Measurements from ENCODE around the gene BAZ1B. TPM values are rescaled to one million over a fixed set of nuclear protein-coding genes. Genes with fewer than 3 reads are reported as not detected.

Gene BAZ1B, protein sequence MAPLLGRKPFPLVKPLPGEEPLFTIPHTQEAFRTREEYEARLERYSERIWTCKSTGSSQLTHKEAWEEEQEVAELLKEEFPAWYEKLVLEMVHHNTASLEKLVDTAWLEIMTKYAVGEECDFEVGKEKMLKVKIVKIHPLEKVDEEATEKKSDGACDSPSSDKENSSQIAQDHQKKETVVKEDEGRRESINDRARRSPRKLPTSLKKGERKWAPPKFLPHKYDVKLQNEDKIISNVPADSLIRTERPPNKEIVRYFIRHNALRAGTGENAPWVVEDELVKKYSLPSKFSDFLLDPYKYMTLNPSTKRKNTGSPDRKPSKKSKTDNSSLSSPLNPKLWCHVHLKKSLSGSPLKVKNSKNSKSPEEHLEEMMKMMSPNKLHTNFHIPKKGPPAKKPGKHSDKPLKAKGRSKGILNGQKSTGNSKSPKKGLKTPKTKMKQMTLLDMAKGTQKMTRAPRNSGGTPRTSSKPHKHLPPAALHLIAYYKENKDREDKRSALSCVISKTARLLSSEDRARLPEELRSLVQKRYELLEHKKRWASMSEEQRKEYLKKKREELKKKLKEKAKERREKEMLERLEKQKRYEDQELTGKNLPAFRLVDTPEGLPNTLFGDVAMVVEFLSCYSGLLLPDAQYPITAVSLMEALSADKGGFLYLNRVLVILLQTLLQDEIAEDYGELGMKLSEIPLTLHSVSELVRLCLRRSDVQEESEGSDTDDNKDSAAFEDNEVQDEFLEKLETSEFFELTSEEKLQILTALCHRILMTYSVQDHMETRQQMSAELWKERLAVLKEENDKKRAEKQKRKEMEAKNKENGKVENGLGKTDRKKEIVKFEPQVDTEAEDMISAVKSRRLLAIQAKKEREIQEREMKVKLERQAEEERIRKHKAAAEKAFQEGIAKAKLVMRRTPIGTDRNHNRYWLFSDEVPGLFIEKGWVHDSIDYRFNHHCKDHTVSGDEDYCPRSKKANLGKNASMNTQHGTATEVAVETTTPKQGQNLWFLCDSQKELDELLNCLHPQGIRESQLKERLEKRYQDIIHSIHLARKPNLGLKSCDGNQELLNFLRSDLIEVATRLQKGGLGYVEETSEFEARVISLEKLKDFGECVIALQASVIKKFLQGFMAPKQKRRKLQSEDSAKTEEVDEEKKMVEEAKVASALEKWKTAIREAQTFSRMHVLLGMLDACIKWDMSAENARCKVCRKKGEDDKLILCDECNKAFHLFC (N-terminal part only)
- 33.5 and 59.8 TPM in 2 replicates for total RNA-seq

DNA sequence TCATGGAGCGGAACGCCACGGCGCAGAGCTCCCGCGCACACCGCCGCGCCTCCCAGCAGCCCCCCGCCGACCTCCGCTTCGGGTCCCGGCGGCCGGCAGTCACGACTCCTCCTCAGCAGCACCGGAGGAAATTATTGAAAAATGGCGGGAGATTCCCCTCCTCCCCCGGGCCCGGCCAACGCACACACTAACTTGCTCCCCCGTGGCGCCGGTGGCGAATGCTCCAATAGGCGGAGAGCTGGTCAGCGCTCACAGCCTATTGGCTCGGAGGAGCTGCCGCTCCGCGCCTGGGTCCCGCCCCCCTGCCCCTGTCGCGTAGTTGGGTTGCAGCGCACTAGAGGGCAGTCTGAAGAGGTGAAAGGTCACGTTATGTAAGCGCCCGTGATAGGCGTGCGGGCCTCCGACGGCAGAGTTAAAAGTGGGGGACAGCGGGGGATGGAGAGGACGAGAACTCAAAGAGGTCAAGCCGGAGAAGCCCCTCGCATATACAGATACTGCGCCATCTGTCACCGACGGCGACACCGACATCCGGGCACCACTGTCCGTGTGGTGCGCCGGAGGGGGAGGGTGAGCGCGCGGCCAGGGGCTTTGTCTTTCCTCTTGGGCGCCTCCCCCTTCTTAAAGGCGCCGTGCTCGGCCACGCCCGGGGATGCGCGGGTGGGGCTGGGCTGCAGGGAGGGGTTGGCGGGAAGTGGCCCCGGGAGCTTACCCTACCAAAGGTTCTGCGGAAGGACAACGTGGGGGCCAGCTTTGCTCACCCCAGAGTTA, at the start of gene BAZ1B:
Gene BAZ1B (minus strand): TSS at position 189 of the 768 bp plus-strand sequence. CDS start 360 bp downstream, outside the sequence.

DNA sequence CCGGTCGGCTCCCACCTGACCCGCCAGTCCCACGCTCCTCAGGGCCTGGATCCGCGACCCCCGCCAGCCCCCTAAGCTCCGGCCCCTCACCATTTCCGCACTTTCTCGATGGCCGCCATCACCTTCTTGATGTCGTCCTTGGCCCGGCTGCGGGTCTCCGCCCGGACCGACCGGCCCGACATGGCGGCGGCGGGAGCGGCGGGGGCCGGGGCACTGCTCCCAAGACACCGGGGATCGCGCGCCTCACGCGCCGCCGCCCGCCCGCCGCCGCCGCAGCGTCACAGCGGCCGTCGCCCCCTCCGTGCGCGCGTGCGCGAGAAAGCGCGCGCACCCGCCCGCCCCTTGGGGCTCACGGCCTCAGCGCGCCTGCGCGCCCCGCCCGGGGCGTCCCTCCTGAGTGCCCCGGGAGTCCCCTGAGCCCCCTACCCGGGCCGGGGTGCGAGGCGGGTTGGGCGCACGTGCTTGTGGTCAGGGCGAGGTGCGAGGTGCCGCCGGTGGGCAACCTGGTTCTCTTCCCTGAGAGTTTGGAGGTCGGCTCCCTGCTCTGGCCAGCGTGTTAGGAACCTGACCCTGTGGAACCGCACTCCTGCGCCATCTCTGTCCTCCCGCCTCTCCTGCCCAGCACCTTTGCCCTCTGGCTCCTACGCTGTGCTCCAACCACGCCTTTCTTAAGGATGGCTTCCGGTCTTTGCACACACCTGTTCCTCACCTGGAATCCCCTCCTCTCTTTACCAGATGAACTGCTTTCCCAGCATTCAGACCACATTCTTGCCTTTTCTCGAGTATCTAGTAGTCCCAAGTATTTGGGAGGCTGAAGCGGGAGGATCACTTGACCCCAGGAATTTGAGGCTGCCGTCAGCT, 35.5 kb upstream of the BAZ1B start, which contains the start of gene BCL7B:
Gene BCL7B (minus strand): TSS at position 294 of the 861 bp plus-strand sequence. CDS start 112 bp downstream, at position 182.

Other genes starting within 250 kb of the BAZ1B start
- 3.7 and 8.4 TPM in 2 replicates for gene NSUN5, start 213.5 kb downstream of the BAZ1B start, total RNA-seq
- not detected in 2 replicates for gene TRIM50, start 194.2 kb downstream of the BAZ1B start, total RNA-seq
- gene FKBP6, start 194.1 kb downstream of the BAZ1B start, total RNA-seq = not detected in 2 replicates
- gene FZD9, start 88.5 kb downstream of the BAZ1B start, total RNA-seq = 0.65 and 2.1 TPM in 2 replicates
- 19.9 and 20.6 TPM in 2 replicates for gene BCL7B, start 35.4 kb upstream of the BAZ1B start, total RNA-seq
- gene TBL2, start 56.3 kb upstream of the BAZ1B start, total RNA-seq = 42.6 and 69.5 TPM in 2 replicates
- not detected in 2 replicates for gene MLXIPL, start 102.2 kb upstream of the BAZ1B start, total RNA-seq
- gene VPS37D, start 145.5 kb upstream of the BAZ1B start, total RNA-seq = 1.6 and 2.4 TPM in 2 replicates
- 0.81 and 2.4 TPM in 2 replicates for gene DNAJC30, start 161.2 kb upstream of the BAZ1B start, total RNA-seq
- gene BUD23, start 161.3 kb upstream of the BAZ1B start, total RNA-seq = 32.9 and 36.8 TPM in 2 replicates
- 6.2 and 13.2 TPM in 2 replicates for gene STX1A, start 197.4 kb upstream of the BAZ1B start, total RNA-seq
- 6.5 and 9.4 TPM in 2 replicates for gene ABHD11, start 216.5 kb upstream of the BAZ1B start, total RNA-seq
- 0.32 and 2.6 TPM in 2 replicates for gene CLDN3, start 248.0 kb upstream of the BAZ1B start, total RNA-seq